Thoracic aorta (tissue), 2 donors: ENCODE results near the gene NLGN1. TPM values are rescaled to one million over a fixed set of nuclear protein-coding genes. Genes with fewer than 3 reads are reported as not detected.
"Not testable (repeated sequence)": the region's sequence is repeated elsewhere in the genome, so short reads cannot be mapped to it uniquely, and the experiment has no call there.

Source experiments
- ATAC-seq: fragments of 150-250 bp; one replicate; pipeline ENCODE4 v1.8.0; 2017; ENCODE audit warnings: low read depth; ENCODE audit not compliant: insufficient number of reproducible peaks, low FRiP score
- DNase-seq: peaks from one replicate; pipeline ENCODE4 v3.0.0-alpha.2; 2020; ENCODE audit warnings: low spot score
- H3K27ac ChIP-seq, 2 donors: fragments of 200-600 bp; sonication (generic); 1 replicate in 1 of 2; 2 replicates in 1 of 2; pipeline ENCODE4 v1.5.1; 2016; ENCODE audit warnings: mild to moderate bottlenecking in 2 of 2, moderate library complexity in 2 of 2
- H3K27me3 ChIP-seq: fragments of 200-600 bp; sonication (generic); replicated peaks from 2 replicates; pipeline ENCODE4 v1.6.0; 2016; ENCODE audit warnings: mild to moderate bottlenecking; ENCODE audit not compliant: insufficient read depth
- H3K36me3 ChIP-seq: fragments of 200-600 bp; sonication (generic); one replicate; pipeline ENCODE4 v1.5.1; 2016
- H3K4me1 ChIP-seq, 2 donors: fragments of 200-600 bp; sonication (generic); 1 replicate in 1 of 2; 2 replicates in 1 of 2; pipeline versions ENCODE4 v1.5.1 to v1.6.0; 2016; ENCODE audit warnings: low read depth in 2 of 2, mild to moderate bottlenecking in 1 of 2; ENCODE audit not compliant: control insufficient read depth in 1 of 2
- H3K4me3 ChIP-seq: fragments of 200-600 bp; sonication (generic); 2 replicates; pipeline ENCODE4 v1.5.1; 2016; ENCODE audit warnings: mild to moderate bottlenecking
- H3K9me3 ChIP-seq: fragments of 200-600 bp; sonication (generic); 2 replicates; pipeline ENCODE4 v1.5.1; 2016
- total RNA-seq, 2 donors: library from RNA; depleted of rRNA; stranded (reverse); fragments of >200 nt; gene quantifications; one replicate each; pipeline versions ENCODE4 v1.1.0 to v1.2.3, GENCODE V29; 2016
- TF ChIP-seq, protein P1 (sequence below): fragments of 200-600 bp; sonication (generic); IDR thresholded peaks from one replicate; pipeline ENCODE4 v1.5.1; 2019; ENCODE audit warnings: antibody characterized with exemption

NLGN1 gene
- total RNA-seq, 2 donors from 2014 or later: 17.8 to 18.3 TPM

DNA sequence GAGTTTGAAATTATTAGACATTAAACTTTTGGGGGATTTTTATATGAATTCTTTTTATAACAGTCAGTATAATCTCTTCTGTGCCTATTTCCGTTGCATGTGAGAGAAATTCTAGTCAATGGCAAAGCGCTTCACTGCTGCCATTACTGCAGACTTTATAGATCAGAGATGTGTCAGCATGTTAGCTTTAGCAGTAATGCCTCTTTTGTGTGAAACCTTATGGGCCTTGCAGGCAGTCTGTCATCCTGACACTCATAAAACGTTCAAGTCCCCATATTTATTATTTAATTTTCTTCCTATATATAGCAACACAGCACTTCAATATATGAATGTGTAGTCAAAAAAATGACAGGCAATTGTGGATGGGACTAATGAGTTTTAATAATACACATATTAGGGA is 191.0 kb downstream of the NLGN1 start:
- Histone ChIP-seq H3K27me3 (no peaks in the 10 kb centered on the region), H3K4me3 (no peak overlapping the region), H3K27ac (no peak overlapping the region), H3K4me1 (no peaks in the 10 kb centered on the region), H3K36me3 (no peaks in the 10 kb centered on the region), H3K9me3 (no peaks in the 10 kb centered on the region)
- ATAC-seq (no peak), DNase-seq (no peak)
- TF ChIP-seq, protein P1, sequence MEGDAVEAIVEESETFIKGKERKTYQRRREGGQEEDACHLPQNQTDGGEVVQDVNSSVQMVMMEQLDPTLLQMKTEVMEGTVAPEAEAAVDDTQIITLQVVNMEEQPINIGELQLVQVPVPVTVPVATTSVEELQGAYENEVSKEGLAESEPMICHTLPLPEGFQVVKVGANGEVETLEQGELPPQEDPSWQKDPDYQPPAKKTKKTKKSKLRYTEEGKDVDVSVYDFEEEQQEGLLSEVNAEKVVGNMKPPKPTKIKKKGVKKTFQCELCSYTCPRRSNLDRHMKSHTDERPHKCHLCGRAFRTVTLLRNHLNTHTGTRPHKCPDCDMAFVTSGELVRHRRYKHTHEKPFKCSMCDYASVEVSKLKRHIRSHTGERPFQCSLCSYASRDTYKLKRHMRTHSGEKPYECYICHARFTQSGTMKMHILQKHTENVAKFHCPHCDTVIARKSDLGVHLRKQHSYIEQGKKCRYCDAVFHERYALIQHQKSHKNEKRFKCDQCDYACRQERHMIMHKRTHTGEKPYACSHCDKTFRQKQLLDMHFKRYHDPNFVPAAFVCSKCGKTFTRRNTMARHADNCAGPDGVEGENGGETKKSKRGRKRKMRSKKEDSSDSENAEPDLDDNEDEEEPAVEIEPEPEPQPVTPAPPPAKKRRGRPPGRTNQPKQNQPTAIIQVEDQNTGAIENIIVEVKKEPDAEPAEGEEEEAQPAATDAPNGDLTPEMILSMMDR: no peak

DNA sequence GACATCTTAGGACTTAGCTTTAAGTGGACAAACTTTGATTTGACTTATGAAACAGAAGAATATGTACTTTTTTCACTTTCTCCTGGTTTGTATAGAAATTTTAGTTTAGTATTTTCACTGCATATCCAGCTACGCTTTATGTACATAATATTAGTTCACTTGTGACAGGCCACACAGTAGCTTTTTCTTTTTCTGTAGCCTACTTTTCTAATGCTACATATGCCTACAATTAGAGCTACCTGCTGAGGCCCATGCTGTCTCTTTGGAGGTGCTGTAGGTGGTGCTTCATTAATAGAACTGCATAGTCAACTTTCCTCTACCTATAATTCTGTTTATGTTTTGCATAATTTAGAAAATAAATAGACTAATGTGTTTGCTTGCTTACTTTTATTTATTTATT is 191.6 kb downstream of the NLGN1 start:
- Histone ChIP-seq H3K27ac (no peak overlapping the region), H3K27me3 (no peaks in the 10 kb centered on the region), H3K9me3 (no peaks in the 10 kb centered on the region), H3K36me3 (no peaks in the 10 kb centered on the region), H3K4me3 (no peak overlapping the region), H3K4me1 (no peaks in the 10 kb centered on the region)
- ATAC-seq (no peak), DNase-seq (no peak)
- TF ChIP-seq, protein P1: no peak

DNA sequence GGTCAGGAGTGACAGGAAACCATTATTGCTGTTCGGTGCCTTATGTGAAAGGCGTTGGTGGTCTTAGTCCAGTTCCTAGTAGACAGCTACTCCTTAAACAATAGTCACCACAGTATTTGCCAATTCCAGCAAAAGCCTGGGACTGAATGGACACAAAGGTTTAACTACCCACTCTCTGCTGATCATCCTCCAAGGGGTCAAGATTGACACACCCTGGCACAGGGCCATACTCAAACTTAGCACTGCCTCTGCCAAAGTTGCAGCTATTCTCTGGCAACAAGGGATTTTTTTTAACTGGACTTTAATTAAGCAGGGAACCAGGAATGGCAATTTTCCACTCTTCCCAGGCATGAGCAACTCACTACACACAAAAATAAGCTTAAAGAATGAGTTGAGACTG is 193.9 kb downstream of the NLGN1 start:
- no peak for ATAC-seq
- no peak overlapping the region for H3K4me3 ChIP-seq
- no peaks in the 10 kb centered on the region for H3K27me3 ChIP-seq
- no peaks in the 10 kb centered on the region for H3K9me3 ChIP-seq
- no peak overlapping the region for H3K27ac ChIP-seq
- no peaks in the 10 kb centered on the region for H3K4me1 ChIP-seq
- DNase-seq: no peak
- no peaks in the 10 kb centered on the region for H3K36me3 ChIP-seq
- TF ChIP-seq, protein P1: no peak

- H3K27me3 ChIP-seq, H3K36me3 ChIP-seq, H3K9me3 ChIP-seq, ATAC-seq, H3K4me3 ChIP-seq, DNase-seq, H3K4me1 ChIP-seq, H3K27ac ChIP-seq: not testable (repeated sequence)
These were observed 197.3 kb downstream of the NLGN1 start for GRCh38 chr3:173594881-173595280.

DNA sequence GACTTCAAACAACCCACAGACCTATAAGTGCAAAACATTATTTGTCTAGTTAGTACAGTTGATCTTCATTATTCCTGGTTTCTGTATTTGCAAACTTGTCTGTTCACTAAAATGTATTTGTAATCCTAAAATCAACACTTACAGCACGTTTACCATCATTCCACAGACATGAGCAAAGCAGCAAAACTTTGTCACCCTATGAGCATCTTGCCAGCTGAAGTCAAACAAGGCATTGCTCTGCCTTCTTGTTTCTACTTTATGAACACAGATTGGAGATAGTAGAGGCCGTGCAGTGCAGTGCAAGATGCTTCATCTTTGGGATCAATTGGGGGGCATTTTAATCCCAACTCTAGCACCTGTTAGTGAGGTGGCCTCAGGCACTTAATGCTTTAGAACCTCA is 202.1 kb downstream of the NLGN1 start:
- H3K9me3 ChIP-seq: no peaks in the 10 kb centered on the region

DNA sequence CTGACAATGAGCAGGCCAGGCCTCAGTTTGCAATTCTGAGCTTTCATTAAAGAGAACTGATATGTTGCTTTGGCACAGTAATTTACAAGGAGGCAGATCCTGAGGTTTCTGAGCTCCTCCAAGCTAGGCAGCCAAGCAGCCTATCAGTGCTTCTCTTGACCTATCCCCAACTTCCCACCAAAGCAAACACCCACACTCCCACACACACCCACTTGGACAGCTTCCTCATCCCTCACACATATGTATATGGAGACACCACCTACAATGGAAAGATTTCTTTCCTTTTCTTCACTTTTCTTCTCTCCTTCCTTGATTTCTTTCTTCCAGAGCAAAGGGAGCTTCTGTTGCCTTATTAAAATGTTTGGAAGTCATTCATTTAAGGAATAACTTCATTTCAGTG is 217.0 kb downstream of the NLGN1 start:
- no peak for DNase-seq
- Histone ChIP-seq H3K9me3 (no peaks in the 10 kb centered on the region), H3K27ac (no peak overlapping the region), H3K36me3 (no peaks in the 10 kb centered on the region), H3K4me1 (peaks cover 3 to 21% of the 10 kb centered on the region in 2 donors), H3K27me3 (no peaks in the 10 kb centered on the region), H3K4me3 (no peak overlapping the region)
- ATAC-seq: no peak
- TF ChIP-seq, protein P1: no peak

More for the DNA sequence above, 202.1 kb downstream of the NLGN1 start:
- Histone ChIP-seq H3K27me3 (no peaks in the 10 kb centered on the region), H3K36me3 (no peaks in the 10 kb centered on the region), H3K27ac (no peak overlapping the region), H3K4me1 (no peaks in the 10 kb centered on the region), H3K4me3 (no peak overlapping the region)
- TF ChIP-seq, protein P1: no peak
- no peak for DNase-seq
- ATAC-seq: peak; percentile 79
